Measurements from ENCODE around the gene GABRB1.

GRCh38 chr4:47334652-47335051, 303.3 kb downstream of the GABRB1 start:
- TF ChIP-seq JUNB (IDR thresholded peaks at IDR 0.05) (no peak), POLR2AphosphoS2 (conservative IDR thresholded peaks at IDR 0.05; ENCODE audit: low read length) (no peak), ZSCAN20 (CRISPR knock-in tag; IDR thresholded peaks at IDR 0.05) (no peak), PHF8 (IDR thresholded peaks at IDR 0.05; ENCODE audit: borderline replicate concordance, low read depth) (no peak), EP300 (IDR thresholded peaks at IDR 0.05) (no peak), ZFP36 (IDR thresholded peaks at IDR 0.05; ENCODE audit: borderline replicate concordance, partially characterized antibody) (no peak), POLR2A (IDR thresholded peaks at IDR 0.05; ENCODE audit: low read length) (no peak), RCOR1 (IDR thresholded peaks at IDR 0.05; ENCODE audit: low read depth, low read length) (no peak)
- TF ChIP-seq, protein P1, sequence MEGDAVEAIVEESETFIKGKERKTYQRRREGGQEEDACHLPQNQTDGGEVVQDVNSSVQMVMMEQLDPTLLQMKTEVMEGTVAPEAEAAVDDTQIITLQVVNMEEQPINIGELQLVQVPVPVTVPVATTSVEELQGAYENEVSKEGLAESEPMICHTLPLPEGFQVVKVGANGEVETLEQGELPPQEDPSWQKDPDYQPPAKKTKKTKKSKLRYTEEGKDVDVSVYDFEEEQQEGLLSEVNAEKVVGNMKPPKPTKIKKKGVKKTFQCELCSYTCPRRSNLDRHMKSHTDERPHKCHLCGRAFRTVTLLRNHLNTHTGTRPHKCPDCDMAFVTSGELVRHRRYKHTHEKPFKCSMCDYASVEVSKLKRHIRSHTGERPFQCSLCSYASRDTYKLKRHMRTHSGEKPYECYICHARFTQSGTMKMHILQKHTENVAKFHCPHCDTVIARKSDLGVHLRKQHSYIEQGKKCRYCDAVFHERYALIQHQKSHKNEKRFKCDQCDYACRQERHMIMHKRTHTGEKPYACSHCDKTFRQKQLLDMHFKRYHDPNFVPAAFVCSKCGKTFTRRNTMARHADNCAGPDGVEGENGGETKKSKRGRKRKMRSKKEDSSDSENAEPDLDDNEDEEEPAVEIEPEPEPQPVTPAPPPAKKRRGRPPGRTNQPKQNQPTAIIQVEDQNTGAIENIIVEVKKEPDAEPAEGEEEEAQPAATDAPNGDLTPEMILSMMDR (IDR thresholded peaks at IDR 0.05): no peak
